ENCODE measurements around the gene IFNL2.
"Not testable (repeated sequence)": the region's sequence is repeated elsewhere in the genome, so short reads cannot be mapped to it uniquely, and the experiment has no call there.

IFNL2 gene

DNA sequence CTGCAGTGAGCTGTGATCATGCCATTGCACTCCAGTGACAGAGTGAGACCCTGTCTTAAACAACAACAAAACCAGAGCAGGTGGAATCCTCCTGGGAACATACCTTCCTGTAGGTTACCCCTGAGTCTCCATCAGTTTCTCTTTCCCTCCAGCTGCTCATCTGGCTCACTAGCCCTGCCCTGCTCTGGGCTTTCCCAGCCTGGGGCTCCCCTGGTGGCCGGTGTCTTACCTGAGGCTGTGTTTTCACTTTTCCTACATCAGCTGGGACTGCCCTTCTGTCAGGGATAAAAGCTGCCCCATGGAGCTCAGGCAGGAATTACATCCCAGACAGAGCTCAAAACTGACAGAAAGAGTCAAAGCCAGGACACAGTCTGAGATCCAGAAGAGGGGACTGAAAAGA is at the start of gene IFNL2:
IFNL2 (plus strand) TSS at position 312 of the 400 bp plus-strand sequence. CDS start 173 bp downstream, outside the sequence.
- not testable (repeated sequence) for DNase-seq

DNA sequence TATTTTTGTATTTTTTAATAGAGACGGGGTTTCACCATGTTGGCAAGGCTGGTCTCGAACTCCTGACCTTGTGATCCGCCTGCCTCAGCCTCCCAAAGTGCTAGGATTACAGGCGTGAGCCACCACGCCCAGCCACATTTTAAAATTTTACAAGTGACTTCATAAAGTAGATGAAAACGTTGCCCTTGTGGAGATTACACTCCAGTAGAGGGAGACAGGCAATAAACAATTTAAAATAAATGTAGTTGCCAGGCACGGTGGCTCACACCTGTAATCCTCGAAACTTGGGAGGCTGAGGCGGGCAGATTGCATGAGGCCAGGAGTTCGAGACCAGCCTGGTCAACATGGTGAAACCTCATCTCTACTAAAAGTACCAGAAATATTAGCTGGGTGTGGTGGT is 49.1 kb upstream of the IFNL2 start:
- DNase-seq: not testable (repeated sequence)

DNA sequence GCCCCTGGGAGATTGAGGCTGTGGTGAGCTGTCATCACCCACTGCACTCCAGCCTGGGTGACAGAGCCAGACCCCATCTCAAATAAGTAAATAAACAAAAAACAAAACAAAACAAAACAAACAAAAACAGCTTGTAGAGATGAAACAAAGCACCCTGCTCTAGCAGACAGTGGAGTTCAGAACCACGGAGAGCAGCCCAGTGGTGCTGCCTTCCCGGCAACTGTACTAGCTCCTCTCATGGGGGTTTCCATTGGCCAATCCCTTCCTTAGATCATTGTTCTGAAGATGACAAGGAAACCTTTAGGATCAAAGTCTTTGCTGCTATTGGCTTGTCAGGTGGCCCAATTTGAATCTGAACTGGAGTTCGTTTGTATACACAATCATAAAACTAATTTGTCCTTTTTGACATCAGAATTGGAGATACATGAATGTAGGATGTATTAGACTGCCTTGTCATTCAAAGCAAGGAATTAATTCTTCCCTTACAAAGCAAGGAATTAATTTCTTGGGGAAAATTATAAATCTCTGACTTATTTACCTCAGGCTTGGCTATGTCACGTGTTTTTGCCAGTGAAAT is 44.4 kb upstream of the IFNL2 start:
- DNase-seq: no peak

DNA sequence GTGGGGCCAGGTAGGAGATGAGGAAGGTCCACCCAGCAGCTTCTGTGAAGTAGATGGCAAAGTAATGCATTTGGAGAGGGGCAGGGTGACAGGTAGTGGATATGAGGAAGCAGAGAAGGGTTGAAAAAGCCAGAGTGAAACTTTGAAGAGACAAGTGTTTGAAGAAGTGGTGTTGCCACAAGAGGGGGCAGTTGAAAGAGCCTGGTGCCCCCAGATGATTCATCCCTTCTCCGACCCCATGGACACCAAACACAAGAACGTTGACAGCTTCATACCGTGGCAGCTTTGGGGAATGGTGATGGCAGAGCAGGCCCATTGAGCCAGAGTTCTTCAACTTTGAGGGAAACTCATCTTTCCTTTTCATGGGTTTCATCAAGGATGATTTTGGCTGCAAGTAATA is 43.3 kb upstream of the IFNL2 start:
- no peak for DNase-seq

DNA sequence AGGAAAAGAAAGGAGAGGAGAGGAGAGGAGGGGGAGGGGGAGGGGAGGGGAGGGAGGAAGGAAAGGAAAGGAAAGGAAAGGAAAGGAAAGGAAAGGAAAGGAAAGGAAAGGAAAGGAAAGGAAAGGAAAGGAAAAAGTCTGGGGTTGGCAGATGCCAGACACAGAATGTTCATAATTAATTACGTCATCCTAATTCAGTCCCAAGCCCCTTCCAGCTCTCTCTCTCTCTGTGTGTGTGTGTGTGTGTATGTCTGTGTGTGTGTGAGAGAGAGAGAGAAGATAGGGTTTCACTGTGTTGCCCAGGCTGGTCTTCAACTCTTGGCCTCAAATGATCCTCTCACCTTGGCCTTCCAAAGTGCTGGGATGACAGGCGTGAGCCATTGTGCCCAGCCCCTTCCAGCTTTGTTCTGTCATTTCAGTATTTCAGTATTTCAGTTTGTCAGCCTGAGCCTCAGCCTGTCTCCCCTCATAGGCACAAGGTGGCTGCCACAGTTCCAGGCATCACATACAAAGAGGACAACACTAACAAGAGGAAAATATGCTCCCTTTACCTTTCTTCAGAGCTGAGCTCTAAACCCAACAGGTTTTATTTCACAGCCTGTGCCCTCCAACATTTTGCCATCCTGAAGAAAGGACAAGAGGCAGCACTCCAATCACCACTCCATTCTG is 38.0 kb upstream of the IFNL2 start:
- no peak for DNase-seq

DNA sequence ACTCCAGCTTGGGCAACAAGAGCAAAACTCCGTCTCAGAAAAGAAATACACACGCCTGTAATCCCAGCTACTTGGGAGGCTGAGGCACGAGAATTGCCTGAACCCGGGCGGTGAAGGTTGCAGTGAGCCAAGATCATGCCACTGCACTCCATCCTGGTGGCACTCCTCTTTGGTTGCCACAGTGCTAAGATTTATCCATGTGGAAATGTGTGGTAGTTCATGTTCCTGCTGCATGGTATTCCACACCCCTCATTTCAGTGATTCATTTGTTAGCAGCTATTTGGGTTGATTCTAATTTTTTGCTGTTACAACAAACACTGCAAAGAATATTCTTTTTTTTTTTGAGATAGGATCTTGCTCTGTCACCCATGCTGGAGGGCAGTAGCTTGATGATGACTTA is 35.5 kb upstream of the IFNL2 start:
- DNase-seq: no peak

DNA sequence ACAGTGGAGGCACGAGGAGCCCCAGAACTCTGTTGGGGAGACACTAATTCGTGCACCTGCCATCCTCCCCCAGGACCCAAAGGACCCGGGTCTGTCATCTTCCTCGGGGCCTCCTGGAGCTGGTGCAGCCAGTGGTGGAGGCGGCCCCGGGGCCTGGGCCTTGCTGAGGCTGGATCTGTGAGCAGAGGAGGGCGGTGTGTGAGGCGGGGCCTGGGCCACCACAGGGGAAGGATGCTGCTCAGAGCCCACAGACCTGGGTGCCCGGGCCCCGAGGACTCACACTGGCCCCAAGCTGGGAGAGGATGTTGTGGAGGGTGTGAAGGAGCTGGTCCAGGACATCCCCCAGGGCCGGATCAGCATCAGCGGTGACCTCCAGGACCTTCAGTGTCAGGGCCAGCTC is 31.7 kb upstream of the IFNL2 start:
- peak; percentile 53 for DNase-seq

DNA sequence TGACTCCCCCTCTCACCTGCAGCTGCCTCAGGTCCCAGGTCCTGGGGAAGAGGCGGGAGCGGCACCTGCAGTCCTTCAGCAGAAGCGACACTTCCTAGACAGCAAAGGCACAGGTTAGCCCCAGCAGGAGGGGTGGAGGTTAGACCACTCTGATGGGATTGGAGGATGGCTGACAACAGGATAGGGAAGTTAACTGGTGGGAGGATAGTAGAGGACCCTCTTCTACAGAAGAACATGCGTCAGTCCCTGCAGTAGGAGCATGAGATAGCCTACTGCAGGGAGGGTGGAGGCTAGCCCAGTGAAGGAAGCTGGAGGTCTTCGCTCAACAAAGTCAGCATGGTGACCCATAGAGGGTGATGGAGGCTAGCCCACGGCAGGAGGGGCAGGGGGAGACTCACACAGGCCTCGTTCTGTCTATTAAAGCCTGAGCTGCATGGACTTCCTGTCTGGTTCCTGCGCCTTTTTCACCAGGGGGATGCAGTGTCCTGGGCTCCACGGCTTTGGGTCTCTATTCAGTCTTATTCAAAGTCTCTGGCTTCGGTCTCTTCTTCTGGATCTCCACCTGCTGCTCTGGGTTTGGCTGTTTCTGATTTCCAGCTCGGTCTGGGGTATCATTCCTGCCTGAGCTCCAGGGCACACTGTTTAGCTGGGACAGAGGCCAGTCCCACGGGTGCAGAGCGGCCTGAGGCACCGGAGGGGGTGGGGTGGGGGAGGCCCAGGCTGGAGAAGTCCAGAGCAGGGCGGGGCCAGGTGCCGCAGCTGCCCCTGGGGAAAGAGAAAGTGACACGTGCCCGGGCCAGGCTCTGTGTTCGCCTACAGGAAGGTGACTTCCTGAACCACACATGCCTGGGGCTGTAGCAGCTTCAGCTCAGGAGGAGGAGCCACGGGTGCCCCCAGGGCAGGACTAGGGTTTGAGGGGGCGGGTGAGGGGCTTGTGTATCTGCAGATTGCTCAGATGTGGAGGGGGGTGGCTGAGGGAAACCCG is 30.7 kb upstream of the IFNL2 start:
- DNase-seq: peak; percentile 34

DNA sequence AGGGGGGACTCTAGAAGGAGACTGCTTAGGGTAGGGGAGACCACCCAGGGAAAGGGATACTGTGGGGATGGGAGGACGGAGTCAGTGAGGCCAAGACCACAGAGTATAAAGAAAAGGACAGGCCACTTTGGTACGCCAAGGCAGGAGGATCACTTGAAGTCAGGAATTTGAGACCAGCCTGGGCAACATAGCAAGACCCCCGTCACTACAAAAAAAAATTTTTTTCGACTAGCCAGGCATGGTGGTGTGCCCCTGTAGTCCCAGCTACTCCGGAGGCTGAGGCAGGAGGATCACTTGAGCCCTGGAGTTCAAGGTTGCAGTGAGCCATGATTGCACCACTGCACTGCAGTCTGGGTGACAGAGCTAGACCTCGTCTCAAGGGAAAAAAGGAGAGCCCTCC is 30.0 kb upstream of the IFNL2 start:
- DNase-seq: no peak

DNA sequence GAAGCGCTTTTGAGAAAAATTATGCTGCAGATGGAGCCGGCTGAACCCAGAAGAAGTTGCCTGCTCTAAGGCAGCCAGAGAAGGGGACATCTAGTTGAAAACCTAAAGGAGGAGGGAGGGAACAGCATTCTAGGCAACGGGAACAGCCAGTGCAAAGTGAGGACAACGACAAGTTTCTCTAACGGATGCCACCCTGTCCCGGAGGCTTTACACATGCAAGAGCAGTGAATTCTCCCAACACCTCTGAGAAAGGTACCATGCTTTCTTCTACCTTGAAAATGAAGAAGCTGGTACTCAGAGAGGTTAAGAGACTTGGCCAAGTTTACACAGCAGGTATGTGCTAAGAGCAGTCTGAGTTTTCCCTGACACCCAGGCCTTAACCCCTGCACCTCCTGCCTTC is 29.3 kb upstream of the IFNL2 start:
- no peak for DNase-seq

DNA sequence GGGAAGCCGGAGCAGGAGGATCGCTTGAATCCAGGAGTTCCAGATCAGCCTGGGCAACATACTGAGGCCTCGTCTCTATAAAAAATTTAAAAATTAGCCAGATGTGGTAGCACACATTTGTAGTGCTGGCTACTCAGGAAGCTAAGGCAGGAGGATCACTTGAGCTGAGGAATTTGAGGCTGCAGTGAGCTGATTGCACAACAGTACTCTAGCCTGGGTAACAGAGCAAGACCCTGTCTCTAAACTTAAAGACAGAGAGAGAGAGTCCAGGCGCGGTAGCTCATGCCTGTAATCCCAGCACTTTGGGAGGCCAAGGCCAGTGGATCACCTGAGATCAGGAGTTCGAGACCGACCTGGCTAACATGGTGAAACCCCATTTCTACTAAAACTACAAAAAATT is 27.8 kb upstream of the IFNL2 start:
- no peak for DNase-seq

DNA sequence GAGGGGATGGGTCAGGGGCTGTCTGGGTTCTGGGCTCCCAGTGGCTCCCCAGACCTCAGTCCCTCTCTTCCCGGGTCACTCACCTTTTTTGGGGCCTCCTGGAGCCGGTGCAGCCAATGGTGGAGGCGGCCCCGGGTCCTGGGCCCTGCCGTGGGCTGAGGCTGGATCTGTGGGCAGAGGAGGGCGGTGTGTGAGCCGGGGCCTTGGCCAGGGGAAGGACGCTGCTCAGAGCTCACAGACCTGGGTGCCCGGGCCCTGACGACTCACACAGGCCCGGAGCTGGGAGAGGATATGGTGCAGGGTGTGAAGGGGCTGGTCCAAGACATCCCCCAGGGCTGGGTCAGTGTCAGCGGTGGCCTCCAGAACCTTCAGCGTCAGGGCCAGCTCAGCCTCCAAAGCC is 24.5 kb upstream of the IFNL2 start:
- not testable (repeated sequence) for DNase-seq

DNA sequence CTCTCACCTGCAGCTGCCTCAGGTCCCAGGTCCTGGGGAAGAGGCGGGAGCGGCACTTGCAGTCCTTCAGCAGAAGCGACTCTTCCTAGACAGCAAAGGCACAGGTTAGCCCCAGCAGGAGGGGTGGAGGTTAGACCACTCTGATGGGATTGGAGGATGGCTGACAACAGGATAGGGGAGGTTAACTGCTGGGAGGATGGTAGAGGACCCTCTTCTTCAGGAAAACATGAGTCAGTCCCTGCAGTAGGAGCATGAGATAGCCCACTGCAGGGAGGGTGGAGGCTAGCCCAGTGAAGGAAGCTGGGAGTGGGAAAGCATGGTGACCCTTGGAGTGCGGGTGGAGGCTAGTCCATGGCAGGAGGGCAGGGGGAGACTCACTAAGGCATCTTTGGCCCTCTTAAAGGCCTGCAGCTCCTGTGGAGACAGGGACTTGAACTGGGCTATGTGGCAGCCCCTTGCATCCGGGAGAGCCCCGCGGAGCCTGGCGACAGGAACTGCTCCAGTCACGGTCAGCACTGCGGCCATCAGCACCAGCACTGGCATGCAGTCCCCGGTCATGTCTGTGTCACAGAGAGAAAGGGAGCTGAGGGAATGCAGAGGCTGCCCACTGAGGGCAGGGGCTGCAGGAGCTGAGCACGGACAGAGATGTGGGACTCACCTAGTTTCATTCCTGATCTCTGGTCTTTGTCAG is 23.6 kb upstream of the IFNL2 start, which contains the start of gene IFNL3:
IFNL3 (minus strand) TSS at position 597 of the 691 bp plus-strand sequence; CDS start at position 558, 39 bp downstream.
- not testable (repeated sequence) for DNase-seq

DNA sequence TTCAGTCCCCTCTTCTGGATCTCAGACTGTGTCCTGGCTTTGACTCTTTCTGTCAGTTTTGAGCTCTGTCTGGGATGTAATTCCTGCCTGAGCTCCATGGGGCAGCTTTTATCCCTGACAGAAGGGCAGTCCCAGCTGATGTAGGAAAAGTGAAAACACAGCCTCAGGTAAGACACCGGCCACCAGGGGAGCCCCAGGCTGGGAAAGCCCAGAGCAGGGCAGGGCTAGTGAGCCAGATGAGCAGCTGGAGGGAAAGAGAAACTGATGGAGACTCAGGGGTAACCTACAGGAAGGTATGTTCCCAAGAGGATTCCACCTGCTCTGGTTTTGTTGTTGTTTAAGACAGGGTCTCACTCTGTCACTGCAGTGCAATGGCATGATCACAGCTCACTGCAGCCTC is 23.0 kb upstream of the IFNL2 start:
- DNase-seq: not testable (repeated sequence)

DNA sequence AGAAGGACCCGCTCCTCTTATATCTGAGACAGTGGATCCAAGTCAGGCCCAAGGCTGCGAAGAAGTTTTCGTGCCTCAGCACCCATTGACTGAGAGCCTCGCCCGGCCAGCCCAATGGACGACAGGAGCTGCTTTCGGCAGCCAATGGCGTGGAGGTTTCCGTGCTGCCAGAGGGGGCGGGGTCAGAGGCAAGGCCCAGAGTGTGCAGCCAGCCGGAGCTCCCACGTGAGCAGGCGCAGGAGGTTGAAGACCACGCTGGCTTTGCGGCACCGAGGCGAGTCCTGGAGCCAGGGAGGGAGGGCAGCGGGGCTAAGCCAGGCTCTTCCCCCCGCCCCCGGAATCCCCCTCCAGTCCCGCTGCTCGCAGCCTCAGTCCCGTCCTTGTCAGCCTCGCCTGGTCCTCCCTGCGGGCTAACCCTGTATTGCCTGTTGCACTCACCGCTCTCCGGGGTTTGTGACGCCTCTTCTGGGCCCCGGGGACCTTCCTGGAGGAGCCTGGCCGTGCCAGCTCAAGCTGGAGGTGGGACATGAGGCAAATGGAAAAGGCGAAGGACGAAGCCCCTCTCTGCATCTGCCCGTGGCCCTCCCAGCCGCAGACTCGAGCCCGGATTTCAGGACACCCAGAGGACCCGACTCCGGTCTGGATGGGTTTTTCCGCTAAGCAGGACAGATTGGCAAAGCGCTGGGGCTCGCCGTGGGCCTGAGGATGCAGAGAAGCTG is 21.1 kb upstream of the IFNL2 start:
- no peak for DNase-seq

DNA sequence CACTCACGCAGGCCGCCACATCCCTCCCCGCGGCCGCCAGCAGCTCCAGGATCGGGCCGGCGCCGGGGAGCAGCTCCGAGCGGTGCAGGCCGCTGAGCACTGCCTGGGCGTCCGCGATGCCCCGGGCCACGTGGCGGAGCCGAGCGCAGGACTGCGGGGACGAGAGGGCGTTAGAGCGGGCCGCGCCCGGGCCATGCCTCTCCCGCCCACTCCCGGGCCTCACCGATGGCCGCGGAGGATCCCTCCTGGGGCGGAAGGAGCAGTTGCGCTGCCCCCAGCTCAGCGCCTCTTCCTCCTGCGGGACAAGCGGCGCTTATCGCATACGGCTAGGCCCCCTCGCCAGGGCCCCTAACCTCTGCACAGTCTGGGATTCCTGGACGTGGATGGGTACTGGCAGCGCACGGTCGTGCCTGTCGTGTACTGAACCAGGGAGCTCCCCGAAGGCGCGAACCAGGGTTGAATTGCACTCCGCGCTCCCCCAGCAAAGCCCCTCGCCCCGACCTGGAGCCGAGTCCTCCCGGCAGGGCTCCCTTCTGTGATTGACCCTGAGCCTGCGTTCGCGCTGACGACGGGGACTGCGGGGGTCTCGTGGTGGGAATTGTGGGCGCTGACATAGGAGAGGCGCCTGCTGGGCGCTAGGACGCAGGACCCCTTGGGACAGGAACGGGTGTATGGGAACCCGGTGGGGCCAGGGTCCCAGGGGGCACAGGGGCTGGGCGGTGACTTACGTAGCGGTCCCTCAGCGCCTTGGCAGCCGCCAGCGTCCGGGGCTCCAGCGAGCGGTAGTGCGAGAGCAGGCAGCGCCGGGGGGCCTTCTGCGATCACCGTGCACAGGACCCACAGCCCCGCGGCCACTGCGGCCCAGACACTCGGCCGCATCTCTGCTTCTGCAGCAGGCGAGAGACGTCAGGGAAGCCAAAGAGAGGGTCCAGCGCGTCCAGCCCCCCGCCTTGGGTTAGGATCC is 20.2 kb upstream of the IFNL2 start:
- no peak for DNase-seq

DNA sequence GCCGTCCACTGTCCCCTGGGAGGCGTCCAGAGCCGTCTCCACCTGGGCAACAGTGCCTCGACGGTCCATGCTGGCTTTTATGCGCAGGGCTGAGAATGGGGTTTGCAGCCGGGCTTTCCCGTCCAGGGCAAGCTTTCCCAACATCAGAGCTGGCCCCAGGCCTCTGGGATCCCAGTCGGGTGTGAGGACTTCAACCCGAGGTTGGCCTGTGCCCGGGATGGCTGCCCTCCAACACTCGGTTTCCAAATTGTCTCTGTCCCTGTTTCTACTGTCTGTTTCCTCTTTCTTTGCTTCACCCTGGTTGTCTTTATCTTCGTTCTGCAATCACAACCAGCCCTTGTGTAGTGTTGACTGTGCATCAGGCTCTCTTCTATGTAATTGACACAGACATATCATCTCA is 19.4 kb upstream of the IFNL2 start, which contains the start of gene IFNL4:
IFNL4 (minus strand) TSS at position 51 of the 400 bp plus-strand sequence.
- DNase-seq: no peak

DNA sequence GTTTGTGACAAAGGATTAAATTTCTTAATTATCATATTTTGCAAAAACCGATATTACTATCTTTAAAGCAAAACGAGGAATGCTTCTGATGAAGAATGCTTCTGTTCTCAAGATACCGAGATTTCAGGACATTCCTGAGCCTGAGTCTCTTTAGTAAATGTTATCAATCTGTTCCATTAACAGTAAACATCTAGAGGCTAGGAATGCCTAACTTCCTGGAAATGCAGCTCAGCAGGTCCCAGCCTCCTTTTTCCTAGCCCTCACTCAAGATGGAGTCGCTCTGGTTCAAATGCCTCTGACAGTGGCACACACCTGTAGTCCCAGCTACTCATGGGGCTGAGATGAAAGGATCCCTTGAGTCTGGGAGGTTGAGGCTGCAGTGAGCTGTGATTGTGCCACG is 17.1 kb upstream of the IFNL2 start:
- DNase-seq: no peak

DNA sequence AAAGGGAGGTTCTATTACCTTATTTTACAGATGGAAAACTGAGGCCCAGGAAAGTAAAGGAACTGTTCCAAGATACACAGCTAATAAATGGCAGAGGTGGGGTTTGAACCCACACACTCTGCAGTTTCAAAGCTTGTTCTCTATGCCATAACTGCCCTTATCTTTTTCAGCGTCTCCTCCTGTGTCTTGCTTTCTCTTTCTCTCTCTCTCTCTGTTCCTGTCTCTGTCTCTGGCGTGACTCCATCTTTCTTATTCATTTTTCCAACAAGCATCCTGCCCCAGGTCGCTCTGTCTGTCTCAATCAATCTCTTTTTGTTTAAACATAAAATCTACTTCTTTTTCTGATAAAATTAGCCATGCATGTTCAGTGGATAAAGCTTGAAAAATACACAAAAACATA is 16.4 kb upstream of the IFNL2 start:
- no peak for DNase-seq

DNA sequence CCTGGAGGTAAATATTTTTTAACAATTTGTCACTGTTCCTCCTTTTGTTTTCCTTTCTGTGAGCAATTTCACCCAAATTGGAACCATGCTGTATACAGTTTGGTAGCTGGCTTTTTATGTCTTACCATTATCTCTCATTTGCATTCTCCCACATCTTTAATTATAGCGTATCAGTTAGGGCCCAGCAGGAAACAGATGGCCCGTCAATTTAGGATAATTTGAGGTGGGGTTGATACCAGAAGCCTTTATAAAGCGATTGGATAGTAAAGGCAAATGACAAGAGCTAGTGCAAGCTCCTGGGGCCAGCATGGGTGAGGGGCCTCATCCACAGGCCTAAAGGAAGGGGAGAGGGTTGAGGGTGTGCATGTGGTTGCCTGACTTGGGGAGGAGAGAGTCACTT is 15.7 kb upstream of the IFNL2 start:
- no peak for DNase-seq

Data from activated gamma-delta T cell treated with Interleukin-2 at 50 U/mL for 16 hours (primary cell).